ENCODE measurements around the gene SLC10A7. TPM values are rescaled to one million over a fixed set of nuclear protein-coding genes. Genes with fewer than 3 reads are reported as not detected.

Gene SLC10A7
- total RNA-seq, 2 donors from 2014 or later = 6.0 to 7.5 TPM

DNA sequence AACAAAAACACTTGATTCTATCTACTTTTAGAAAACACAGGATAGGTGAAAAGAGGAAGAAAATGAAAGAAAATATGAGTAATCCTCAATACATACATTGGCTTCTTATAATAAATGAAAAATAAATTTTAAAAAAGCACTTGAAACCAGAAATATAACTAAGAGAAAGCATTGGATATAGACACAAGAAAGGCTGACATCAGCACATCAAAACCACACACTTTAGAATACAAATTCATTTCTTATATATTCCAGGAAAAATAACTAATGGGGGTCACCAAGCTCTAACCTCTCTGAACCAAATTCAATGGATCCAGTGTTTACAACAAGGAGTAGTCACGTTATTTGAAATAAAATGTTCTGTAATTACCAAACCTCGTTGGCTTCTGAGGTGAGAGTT lies 173.9 kb downstream of the SLC10A7 start:
- no peak for DNase-seq
- TF ChIP-seq, protein P1, sequence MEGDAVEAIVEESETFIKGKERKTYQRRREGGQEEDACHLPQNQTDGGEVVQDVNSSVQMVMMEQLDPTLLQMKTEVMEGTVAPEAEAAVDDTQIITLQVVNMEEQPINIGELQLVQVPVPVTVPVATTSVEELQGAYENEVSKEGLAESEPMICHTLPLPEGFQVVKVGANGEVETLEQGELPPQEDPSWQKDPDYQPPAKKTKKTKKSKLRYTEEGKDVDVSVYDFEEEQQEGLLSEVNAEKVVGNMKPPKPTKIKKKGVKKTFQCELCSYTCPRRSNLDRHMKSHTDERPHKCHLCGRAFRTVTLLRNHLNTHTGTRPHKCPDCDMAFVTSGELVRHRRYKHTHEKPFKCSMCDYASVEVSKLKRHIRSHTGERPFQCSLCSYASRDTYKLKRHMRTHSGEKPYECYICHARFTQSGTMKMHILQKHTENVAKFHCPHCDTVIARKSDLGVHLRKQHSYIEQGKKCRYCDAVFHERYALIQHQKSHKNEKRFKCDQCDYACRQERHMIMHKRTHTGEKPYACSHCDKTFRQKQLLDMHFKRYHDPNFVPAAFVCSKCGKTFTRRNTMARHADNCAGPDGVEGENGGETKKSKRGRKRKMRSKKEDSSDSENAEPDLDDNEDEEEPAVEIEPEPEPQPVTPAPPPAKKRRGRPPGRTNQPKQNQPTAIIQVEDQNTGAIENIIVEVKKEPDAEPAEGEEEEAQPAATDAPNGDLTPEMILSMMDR (conservative IDR thresholded peaks at IDR 0.05) = no peak
- no peaks in the 10 kb centered on the region for H3K36me3 Mint-ChIP-seq (ENCODE audit: low read depth)
- Histone ChIP-seq H3K4me1 (ENCODE audit: control insufficient read depth, insufficient read depth, low read length) (peaks cover 4% of the 10 kb centered on the region), H3K9ac (ENCODE audit: extremely low read depth, low read length, poor library complexity, severe bottlenecking) (no peak overlapping the region), H3K36me3 (ENCODE audit: control insufficient read depth, insufficient read depth, low read length) (no peaks in the 10 kb centered on the region), H3K9me3 (ENCODE audit: control insufficient read depth, low read length) (no peaks in the 10 kb centered on the region), H3K4me3 (ENCODE audit: low read length) (no peak overlapping the region), H3K27ac (ENCODE audit: low read depth, low read length) (no peak overlapping the region), H3K27me3 (ENCODE audit: control insufficient read depth, insufficient read depth, low read length, poor library complexity, severe bottlenecking) (no peaks in the 10 kb centered on the region)
- no peak overlapping the region for H3K27ac Mint-ChIP-seq
- H3K4me1 Mint-ChIP-seq = peaks cover 4% of the 10 kb centered on the region
- no peak overlapping the region for H3K4me3 Mint-ChIP-seq
- no peaks in the 10 kb centered on the region for H3K27me3 Mint-ChIP-seq (ENCODE audit: insufficient read depth)
- H3K9me3 Mint-ChIP-seq = peaks cover 3% of the 10 kb centered on the region
- 88% methylated on average over 2 of the region's 2 CpGs; no CpG with 5 or more reads in 1 of the 2 experiments for WGBS, 2 experiments (ENCODE audit: insufficient coverage in 1 of 2, insufficient read length in 1 of 2)

GRCh38 chr4:146346276-146346675 lies 175.5 kb downstream of the SLC10A7 start:
- peaks cover 4% of the 10 kb centered on the region for H3K4me1 ChIP-seq (ENCODE audit: control insufficient read depth, insufficient read depth, low read length)
- no peaks in the 10 kb centered on the region for H3K27me3 Mint-ChIP-seq (ENCODE audit: insufficient read depth)
- TF ChIP-seq, protein P1 (conservative IDR thresholded peaks at IDR 0.05) = no peak

GRCh38 chr4:146343776-146344175 lies 178.0 kb downstream of the SLC10A7 start:
- Histone ChIP-seq H3K27ac (ENCODE audit: low read depth, low read length) (no peak overlapping the region), H3K36me3 (ENCODE audit: control insufficient read depth, insufficient read depth, low read length) (no peaks in the 10 kb centered on the region), H3K27me3 (ENCODE audit: control insufficient read depth, insufficient read depth, low read length, poor library complexity, severe bottlenecking) (no peaks in the 10 kb centered on the region), H3K9me3 (ENCODE audit: control insufficient read depth, low read length) (no peaks in the 10 kb centered on the region), H3K4me3 (ENCODE audit: low read length) (no peak overlapping the region), H3K9ac (ENCODE audit: extremely low read depth, low read length, poor library complexity, severe bottlenecking) (no peak overlapping the region), H3K4me1 (ENCODE audit: control insufficient read depth, insufficient read depth, low read length) (peaks cover 4% of the 10 kb centered on the region)
- H3K36me3 Mint-ChIP-seq (ENCODE audit: low read depth) = no peaks in the 10 kb centered on the region
- no peaks in the 10 kb centered on the region for H3K9me3 Mint-ChIP-seq
- peaks cover 4% of the 10 kb centered on the region for H3K4me1 Mint-ChIP-seq
- 87 to 100% methylated on average over 1 to 3 of the region's 3 CpGs for WGBS, 2 experiments (ENCODE audit: insufficient coverage in 1 of 2, insufficient read length in 1 of 2)
- TF ChIP-seq, protein P1 (conservative IDR thresholded peaks at IDR 0.05) = no peak
- no peak for DNase-seq
- no peaks in the 10 kb centered on the region for H3K27me3 Mint-ChIP-seq (ENCODE audit: insufficient read depth)
- H3K4me3 Mint-ChIP-seq = no peak overlapping the region
- H3K27ac Mint-ChIP-seq = no peak overlapping the region

More at GRCh38 chr4:146346276-146346675, 175.5 kb downstream of the SLC10A7 start:
- Mint-ChIP-seq H3K27ac (no peak overlapping the region), H3K4me1 (peaks cover 4% of the 10 kb centered on the region), H3K9me3 (peaks cover 1% of the 10 kb centered on the region), H3K4me3 (no peak overlapping the region), H3K36me3 (ENCODE audit: low read depth) (no peaks in the 10 kb centered on the region)
- Histone ChIP-seq H3K9me3 (ENCODE audit: control insufficient read depth, low read length) (no peaks in the 10 kb centered on the region), H3K36me3 (ENCODE audit: control insufficient read depth, insufficient read depth, low read length) (no peaks in the 10 kb centered on the region), H3K27ac (ENCODE audit: low read depth, low read length) (no peak overlapping the region), H3K27me3 (ENCODE audit: control insufficient read depth, insufficient read depth, low read length, poor library complexity, severe bottlenecking) (no peaks in the 10 kb centered on the region), H3K4me3 (ENCODE audit: low read length) (no peak overlapping the region), H3K9ac (ENCODE audit: extremely low read depth, low read length, poor library complexity, severe bottlenecking) (no peak overlapping the region)
- 100% methylated on average over 1 of the region's 1 CpG; no CpG with 5 or more reads in 1 of the 2 experiments for WGBS, 2 experiments (ENCODE audit: insufficient coverage in 1 of 2, insufficient read length in 1 of 2)
- DNase-seq = no peak

All from endodermal cell (in vitro differentiated cells).